ENCODE data around the gene MAP3K6. TPM values are rescaled to one million over a fixed set of nuclear protein-coding genes. Genes with fewer than 3 reads are reported as not detected.

The MAP3K6 gene
- total and polyA plus RNA-seq, 2 of the 13 experiments (the other 11 are each of a cell fraction or from before 2014, with no cell fraction given) = 2.7 to 3.2 TPM

DNA sequence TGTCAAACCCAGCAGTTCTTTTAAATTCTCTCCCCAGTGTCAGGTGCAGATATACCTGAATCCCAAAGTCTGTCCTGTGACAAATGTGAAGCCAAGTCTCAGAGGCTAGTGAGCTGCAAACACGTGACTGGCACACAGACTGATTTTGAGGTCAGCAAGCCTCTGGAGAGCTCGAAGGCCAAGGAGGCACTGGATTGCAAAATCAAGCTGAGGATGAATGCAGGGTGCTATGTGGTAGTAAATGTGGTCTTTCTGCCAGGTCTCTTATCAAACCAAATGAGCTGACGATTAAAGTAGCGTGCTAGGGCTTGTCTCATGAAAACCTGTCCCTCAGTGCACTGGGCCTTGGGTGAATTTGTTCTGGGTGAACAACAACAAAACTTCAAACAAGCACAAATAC lies 46.2 kb upstream of the MAP3K6 start:
- in situ Hi-C loops (cut with HindIII; ENCODE audit: extremely low pct_ligation_motif_present, low pct_unique_long_range_greater_than_20kb) = no loop called here
- FAIRE-seq (no peak), DNase-seq (ENCODE audit: low spot score) (no peak), ATAC-seq (no peak)
- Histone ChIP-seq H3K27me3 (ENCODE audit: control insufficient read depth in 1 of 2, insufficient read depth in 2 of 2, low read length in 2 of 2) (no peaks in the 10 kb centered on the region), H3K79me2 (ENCODE audit: insufficient read depth, low read length) (no peaks in the 10 kb centered on the region), H3K36me3 (replicated peaks in 1 of 2; ENCODE audit: control insufficient read depth in 1 of 2, insufficient read depth in 2 of 2, low read length in 2 of 2) (peaks cover 38 to 89% of the 10 kb centered on the region in 2 experiments), H3K9me3 (ENCODE audit: low read length) (no peaks in the 10 kb centered on the region), H3K4me3 (replicated peaks in 1 of 3; ENCODE audit: insufficient read depth in 1 of 3, low read depth in 2 of 3, low read length in 3 of 3) (no peak overlapping the region), H4K20me1 (ENCODE audit: insufficient read depth, low read length) (no peaks in the 10 kb centered on the region), H3K27ac (ENCODE audit: extremely low read length, insufficient read depth, low read length) (no peak overlapping the region), H3K4me1 (ENCODE audit: insufficient read depth, low read length) (no peaks in the 10 kb centered on the region), H2AFZ (ENCODE audit: low read length) (no peak overlapping the region), H3K9ac (ENCODE audit: insufficient read depth, low read depth, low read length) (no peak overlapping the region), H3K4me2 (ENCODE audit: low read depth, low read length) (no peak overlapping the region)
- CTCF ChIA-PET (ENCODE audit: low intra/inter-chr PET ratio, low total read pairs) = no interaction called here
- POLR2A ChIA-PET = no interaction called here
- 96% methylated on average over 4 of the region's 4 CpGs for WGBS (ENCODE audit: low lambda C conversion rate)
- TF ChIP-seq ZNF776 (CRISPR knock-in tag; IDR thresholded peaks at IDR 0.05) (no peak), ZMYM3 (CRISPR knock-in tag; IDR thresholded peaks at IDR 0.05) (no peak)
- TF ChIP-seq, protein P1, sequence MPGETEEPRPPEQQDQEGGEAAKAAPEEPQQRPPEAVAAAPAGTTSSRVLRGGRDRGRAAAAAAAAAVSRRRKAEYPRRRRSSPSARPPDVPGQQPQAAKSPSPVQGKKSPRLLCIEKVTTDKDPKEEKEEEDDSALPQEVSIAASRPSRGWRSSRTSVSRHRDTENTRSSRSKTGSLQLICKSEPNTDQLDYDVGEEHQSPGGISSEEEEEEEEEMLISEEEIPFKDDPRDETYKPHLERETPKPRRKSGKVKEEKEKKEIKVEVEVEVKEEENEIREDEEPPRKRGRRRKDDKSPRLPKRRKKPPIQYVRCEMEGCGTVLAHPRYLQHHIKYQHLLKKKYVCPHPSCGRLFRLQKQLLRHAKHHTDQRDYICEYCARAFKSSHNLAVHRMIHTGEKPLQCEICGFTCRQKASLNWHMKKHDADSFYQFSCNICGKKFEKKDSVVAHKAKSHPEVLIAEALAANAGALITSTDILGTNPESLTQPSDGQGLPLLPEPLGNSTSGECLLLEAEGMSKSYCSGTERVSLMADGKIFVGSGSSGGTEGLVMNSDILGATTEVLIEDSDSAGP (CRISPR knock-in tag; IDR thresholded peaks at IDR 0.05; ENCODE audit: borderline replicate concordance) = no peak
- intact Hi-C loops (cut with micrococcal nuclease; ENCODE audit: unreplicated experiment) = no loop called here
- no TSS peak for BruUV-seq (replicated peaks)

DNA sequence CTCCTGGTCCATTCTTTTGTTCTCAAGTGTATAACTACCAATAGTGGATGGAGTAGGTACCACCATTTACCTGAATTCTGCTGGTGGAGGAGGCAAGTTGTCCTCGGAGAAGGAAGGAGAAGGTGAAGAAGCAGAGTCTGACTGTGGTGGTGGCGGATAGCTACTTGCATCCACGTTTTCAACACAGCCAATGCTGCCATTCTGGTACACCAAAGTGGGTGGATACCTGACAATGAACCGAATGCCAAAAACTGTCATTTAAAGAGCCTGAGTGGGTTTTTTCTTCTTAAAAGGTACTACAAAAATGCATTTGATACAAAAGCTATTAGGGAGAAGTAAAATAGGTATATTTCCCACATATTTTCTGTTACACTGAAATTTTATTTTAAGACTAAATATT lies 45.7 kb upstream of the MAP3K6 start:
- H3K36me3 ChIP-seq (replicated peaks in 1 of 2; ENCODE audit: control insufficient read depth in 1 of 2, insufficient read depth in 2 of 2, low read length in 2 of 2) = peaks cover 40 to 89% of the 10 kb centered on the region in 2 experiments
- POLR2A ChIA-PET = no interaction called here
- H3K9me3 ChIP-seq (ENCODE audit: low read length) = no peaks in the 10 kb centered on the region
- intact Hi-C loops (cut with micrococcal nuclease; ENCODE audit: unreplicated experiment) (no loop called here), in situ Hi-C loops (cut with HindIII; ENCODE audit: extremely low pct_ligation_motif_present, low pct_unique_long_range_greater_than_20kb) (no loop called here)
- H3K27me3 ChIP-seq (ENCODE audit: control insufficient read depth in 1 of 2, insufficient read depth in 2 of 2, low read length in 2 of 2) = no peaks in the 10 kb centered on the region
- no peaks in the 10 kb centered on the region for H3K4me1 ChIP-seq (ENCODE audit: insufficient read depth, low read length)
- no peak overlapping the region for H3K27ac ChIP-seq (ENCODE audit: extremely low read length, insufficient read depth, low read length)
- WGBS (ENCODE audit: low lambda C conversion rate) = 95% methylated on average over 4 of the region's 4 CpGs
- no peak overlapping the region for H3K9ac ChIP-seq (ENCODE audit: insufficient read depth, low read depth, low read length)
- H3K4me3 ChIP-seq (replicated peaks in 1 of 3; ENCODE audit: insufficient read depth in 1 of 3, low read depth in 2 of 3, low read length in 3 of 3) = no peak overlapping the region
- H2AFZ ChIP-seq (ENCODE audit: low read length) = no peak overlapping the region
- no peaks in the 10 kb centered on the region for H4K20me1 ChIP-seq (ENCODE audit: insufficient read depth, low read length)
- FAIRE-seq (no peak), ATAC-seq (no peak), DNase-seq (ENCODE audit: low spot score) (no peak)
- no peaks in the 10 kb centered on the region for H3K79me2 ChIP-seq (ENCODE audit: insufficient read depth, low read length)
- BruUV-seq (replicated peaks) = no TSS peak
- CTCF ChIA-PET (ENCODE audit: low intra/inter-chr PET ratio, low total read pairs) = no interaction called here
- H3K4me2 ChIP-seq (ENCODE audit: low read depth, low read length) = no peak overlapping the region
- TF ChIP-seq, protein P2, sequence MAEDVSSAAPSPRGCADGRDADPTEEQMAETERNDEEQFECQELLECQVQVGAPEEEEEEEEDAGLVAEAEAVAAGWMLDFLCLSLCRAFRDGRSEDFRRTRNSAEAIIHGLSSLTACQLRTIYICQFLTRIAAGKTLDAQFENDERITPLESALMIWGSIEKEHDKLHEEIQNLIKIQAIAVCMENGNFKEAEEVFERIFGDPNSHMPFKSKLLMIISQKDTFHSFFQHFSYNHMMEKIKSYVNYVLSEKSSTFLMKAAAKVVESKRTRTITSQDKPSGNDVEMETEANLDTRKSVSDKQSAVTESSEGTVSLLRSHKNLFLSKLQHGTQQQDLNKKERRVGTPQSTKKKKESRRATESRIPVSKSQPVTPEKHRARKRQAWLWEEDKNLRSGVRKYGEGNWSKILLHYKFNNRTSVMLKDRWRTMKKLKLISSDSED (CRISPR knock-in tag; IDR thresholded peaks at IDR 0.05) = no peak
- TF ChIP-seq MEIS1 (CRISPR knock-in tag; IDR thresholded peaks at IDR 0.05; ENCODE audit: borderline replicate concordance) (no peak), ZNF564 (CRISPR knock-in tag; IDR thresholded peaks at IDR 0.05) (no peak), ZNF24 (IDR thresholded peaks at IDR 0.05) (no peak), SP4 (CRISPR knock-in tag; IDR thresholded peaks at IDR 0.05) (no peak), PAX8 (CRISPR knock-in tag; IDR thresholded peaks at IDR 0.05; ENCODE audit: borderline replicate concordance) (no peak), TBL1XR1 (IDR thresholded peaks at IDR 0.05; ENCODE audit: borderline replicate concordance, low read length, partially characterized antibody) (no peak), ZNF75D (CRISPR knock-in tag; IDR thresholded peaks at IDR 0.05; ENCODE audit: borderline replicate concordance) (no peak), DNMT1 (CRISPR knock-in tag; IDR thresholded peaks at IDR 0.05) (no peak), TCF7L2 (IDR thresholded peaks at IDR 0.05; ENCODE audit: low read depth, low read length) (no peak)
- TF ChIP-seq, protein P3, sequence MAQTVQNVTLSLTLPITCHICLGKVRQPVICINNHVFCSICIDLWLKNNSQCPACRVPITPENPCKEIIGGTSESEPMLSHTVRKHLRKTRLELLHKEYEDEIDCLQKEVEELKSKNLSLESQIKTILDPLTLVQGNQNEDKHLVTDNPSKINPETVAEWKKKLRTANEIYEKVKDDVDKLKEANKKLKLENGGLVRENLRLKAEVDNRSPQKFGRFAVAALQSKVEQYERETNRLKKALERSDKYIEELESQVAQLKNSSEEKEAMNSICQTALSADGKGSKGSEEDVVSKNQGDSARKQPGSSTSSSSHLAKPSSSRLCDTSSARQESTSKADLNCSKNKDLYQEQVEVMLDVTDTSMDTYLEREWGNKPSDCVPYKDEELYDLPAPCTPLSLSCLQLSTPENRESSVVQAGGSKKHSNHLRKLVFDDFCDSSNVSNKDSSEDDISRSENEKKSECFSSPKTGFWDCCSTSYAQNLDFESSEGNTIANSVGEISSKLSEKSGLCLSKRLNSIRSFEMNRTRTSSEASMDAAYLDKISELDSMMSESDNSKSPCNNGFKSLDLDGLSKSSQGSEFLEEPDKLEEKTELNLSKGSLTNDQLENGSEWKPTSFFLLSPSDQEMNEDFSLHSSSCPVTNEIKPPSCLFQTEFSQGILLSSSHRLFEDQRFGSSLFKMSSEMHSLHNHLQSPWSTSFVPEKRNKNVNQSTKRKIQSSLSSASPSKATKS (CRISPR knock-in tag; IDR thresholded peaks at IDR 0.05) = no peak
- TF ChIP-seq, protein P4, sequence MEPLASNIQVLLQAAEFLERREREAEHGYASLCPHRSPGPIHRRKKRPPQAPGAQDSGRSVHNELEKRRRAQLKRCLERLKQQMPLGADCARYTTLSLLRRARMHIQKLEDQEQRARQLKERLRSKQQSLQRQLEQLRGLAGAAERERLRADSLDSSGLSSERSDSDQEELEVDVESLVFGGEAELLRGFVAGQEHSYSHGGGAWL (CRISPR knock-in tag; IDR thresholded peaks at IDR 0.05) = no peak
